ENCODE measurements around the gene ZBTB25.

ZBTB25 gene

GRCh38 chr14:64444140-64444539 lies 59.5 kb downstream of the ZBTB25 start:
- Histone ChIP-seq H3K4me3 (ENCODE audit: low read length, poor library complexity, severe bottlenecking) (no peak overlapping the region), H3K4me2 (ENCODE audit: low read depth, low read length, poor library complexity, severe bottlenecking) (no peak overlapping the region), H4K20me1 (ENCODE audit: insufficient read depth, low read length, poor library complexity, severe bottlenecking) (no peaks in the 10 kb centered on the region), H3K9me2 (replicated peaks; ENCODE audit: low read depth, low read length) (no peaks in the 10 kb centered on the region), H3K9ac (ENCODE audit: low read depth, low read length, poor library complexity, severe bottlenecking) (no peak overlapping the region), H2AFZ (ENCODE audit: low read length) (no peak overlapping the region), H3K4me1 (ENCODE audit: insufficient read depth, low read length, poor library complexity, severe bottlenecking) (peaks cover 32% of the 10 kb centered on the region), H3K27me3 (ENCODE audit: insufficient read depth, low read length, poor library complexity, severe bottlenecking) (no peaks in the 10 kb centered on the region), H3K9me3 (ENCODE audit: insufficient read depth, low read depth, low read length) (no peaks in the 10 kb centered on the region), H3K79me2 (ENCODE audit: insufficient read depth, low read length) (no peaks in the 10 kb centered on the region), H3F3A (ENCODE audit: low read depth) (peaks cover 4% of the 10 kb centered on the region; the same call in 1 of the 2 replicates), H3K36me3 (ENCODE audit: insufficient read depth, low read length) (peaks cover 46% of the 10 kb centered on the region; the same call in 1 of the 2 replicates)
- TF ChIP-seq EZH2phosphoT487 (IDR thresholded peaks at IDR 0.05; ENCODE audit: borderline replicate concordance) (no peak), CTCF (conservative IDR thresholded peaks at IDR 0.05; ENCODE audit: low read length) (no peak)

- Histone ChIP-seq H2AFZ (ENCODE audit: low read length) (no peak overlapping the region), H3K4me1 (ENCODE audit: insufficient read depth, low read length, poor library complexity, severe bottlenecking) (peaks cover 23% of the 10 kb centered on the region), H3K9me2 (replicated peaks; ENCODE audit: low read depth, low read length) (no peaks in the 10 kb centered on the region), H3K36me3 (ENCODE audit: insufficient read depth, low read length) (peaks cover 54% of the 10 kb centered on the region; the same call in 1 of the 2 replicates), H3K4me3 (ENCODE audit: low read length, poor library complexity, severe bottlenecking) (no peak overlapping the region), H4K20me1 (ENCODE audit: insufficient read depth, low read length, poor library complexity, severe bottlenecking) (no peaks in the 10 kb centered on the region), H3K4me2 (ENCODE audit: low read depth, low read length, poor library complexity, severe bottlenecking) (no peak overlapping the region), H3K79me2 (ENCODE audit: insufficient read depth, low read length) (no peaks in the 10 kb centered on the region), H3K27me3 (ENCODE audit: insufficient read depth, low read length, poor library complexity, severe bottlenecking) (no peaks in the 10 kb centered on the region), H3F3A (ENCODE audit: low read depth) (peaks cover 4% of the 10 kb centered on the region; the same call in 1 of the 2 replicates), H3K9me3 (ENCODE audit: insufficient read depth, low read depth, low read length) (no peaks in the 10 kb centered on the region), H3K9ac (ENCODE audit: low read depth, low read length, poor library complexity, severe bottlenecking) (no peak overlapping the region)
- TF ChIP-seq EZH2phosphoT487 (IDR thresholded peaks at IDR 0.05; ENCODE audit: borderline replicate concordance) (no peak), CTCF (conservative IDR thresholded peaks at IDR 0.05; ENCODE audit: low read length) (no peak)
Measured at GRCh38 chr14:64442300-64442988, 61.2 kb downstream of the ZBTB25 start.

GRCh38 chr14:64440494-64440893 lies 63.1 kb downstream of the ZBTB25 start:
- H3K36me3 ChIP-seq (ENCODE audit: insufficient read depth, low read length), result peaks cover 71% of the 10 kb centered on the region; the same call in 1 of the 2 replicates
- H3K9me3 ChIP-seq (ENCODE audit: insufficient read depth, low read depth, low read length), result no peaks in the 10 kb centered on the region
- H3K4me3 ChIP-seq (ENCODE audit: low read length, poor library complexity, severe bottlenecking), result no peak overlapping the region
- peaks cover 4% of the 10 kb centered on the region; the same call in 1 of the 2 replicates for H3F3A ChIP-seq (ENCODE audit: low read depth)
- no peak overlapping the region for H2AFZ ChIP-seq (ENCODE audit: low read length)
- H3K9ac ChIP-seq (ENCODE audit: low read depth, low read length, poor library complexity, severe bottlenecking), result no peak overlapping the region
- no peaks in the 10 kb centered on the region for H3K79me2 ChIP-seq (ENCODE audit: insufficient read depth, low read length)
- H3K4me1 ChIP-seq (ENCODE audit: insufficient read depth, low read length, poor library complexity, severe bottlenecking), result peaks cover 13% of the 10 kb centered on the region
- no peaks in the 10 kb centered on the region for H3K9me2 ChIP-seq (replicated peaks; ENCODE audit: low read depth, low read length)
- no peaks in the 10 kb centered on the region for H4K20me1 ChIP-seq (ENCODE audit: insufficient read depth, low read length, poor library complexity, severe bottlenecking)
- H3K4me2 ChIP-seq (ENCODE audit: low read depth, low read length, poor library complexity, severe bottlenecking), result no peak overlapping the region
- H3K27me3 ChIP-seq (ENCODE audit: insufficient read depth, low read length, poor library complexity, severe bottlenecking), result no peaks in the 10 kb centered on the region
- no peak for TF ChIP-seq EZH2phosphoT487 (IDR thresholded peaks at IDR 0.05; ENCODE audit: borderline replicate concordance)
- no peak for TF ChIP-seq CTCF (conservative IDR thresholded peaks at IDR 0.05; ENCODE audit: low read length)
